GM18526 (cell line): Measurements from ENCODE around the gene DAAM1.

Experiments used
- POLR2A ChIP-seq: IDR thresholded peaks from 3 replicates; pipeline ENCODE4 v1.6.1; 2011; ENCODE audit not compliant: insufficient read length; ENCODE audit errors: extremely low read depth

Gene DAAM1

GRCh38 chr14:59317798-59318505 lies 129.5 kb downstream of the DAAM1 start:
- no peak for TF ChIP-seq POLR2A

- TF ChIP-seq POLR2A: no peak
These were observed 130.4 kb downstream of the DAAM1 start for GRCh38 chr14:59318908-59319307.

- TF ChIP-seq POLR2A: no peak
These were observed 131.9 kb downstream of the DAAM1 start for GRCh38 chr14:59320361-59320760.

GRCh38 chr14:59320763-59321625 lies 132.5 kb downstream of the DAAM1 start:
- no peak for TF ChIP-seq POLR2A

- no peak for TF ChIP-seq POLR2A
These were observed 133.1 kb downstream of the DAAM1 start for GRCh38 chr14:59321626-59321949.

- no peak for TF ChIP-seq POLR2A
These were observed 137.4 kb downstream of the DAAM1 start for GRCh38 chr14:59325906-59326305.

- TF ChIP-seq POLR2A: no peak
These were observed 140.0 kb downstream of the DAAM1 start for GRCh38 chr14:59328454-59328853.

- TF ChIP-seq POLR2A: no peak
These were observed 142.0 kb downstream of the DAAM1 start for GRCh38 chr14:59330455-59330854.

- TF ChIP-seq POLR2A: no peak
These were observed 142.8 kb downstream of the DAAM1 start for GRCh38 chr14:59331217-59331616.

GRCh38 chr14:59332727-59333126 lies 144.3 kb downstream of the DAAM1 start:
- no peak for TF ChIP-seq POLR2A

GRCh38 chr14:59333235-59333634 lies 144.8 kb downstream of the DAAM1 start:
- no peak for TF ChIP-seq POLR2A

- no peak for TF ChIP-seq POLR2A
These were observed 145.2 kb downstream of the DAAM1 start for GRCh38 chr14:59333668-59334067.

GRCh38 chr14:59334253-59334652 lies 145.8 kb downstream of the DAAM1 start:
- TF ChIP-seq POLR2A: no peak

- TF ChIP-seq POLR2A: no peak
These were observed 147.6 kb downstream of the DAAM1 start for GRCh38 chr14:59336098-59336497.

GRCh38 chr14:59336706-59337105 lies 148.2 kb downstream of the DAAM1 start:
- TF ChIP-seq POLR2A: no peak

GRCh38 chr14:59337141-59337611 lies 148.7 kb downstream of the DAAM1 start:
- no peak for TF ChIP-seq POLR2A
